ENCODE data around the gene CAPN13. TPM values are rescaled to one million over a fixed set of nuclear protein-coding genes. Genes with fewer than 3 reads are reported as not detected.

Gene CAPN13, protein sequence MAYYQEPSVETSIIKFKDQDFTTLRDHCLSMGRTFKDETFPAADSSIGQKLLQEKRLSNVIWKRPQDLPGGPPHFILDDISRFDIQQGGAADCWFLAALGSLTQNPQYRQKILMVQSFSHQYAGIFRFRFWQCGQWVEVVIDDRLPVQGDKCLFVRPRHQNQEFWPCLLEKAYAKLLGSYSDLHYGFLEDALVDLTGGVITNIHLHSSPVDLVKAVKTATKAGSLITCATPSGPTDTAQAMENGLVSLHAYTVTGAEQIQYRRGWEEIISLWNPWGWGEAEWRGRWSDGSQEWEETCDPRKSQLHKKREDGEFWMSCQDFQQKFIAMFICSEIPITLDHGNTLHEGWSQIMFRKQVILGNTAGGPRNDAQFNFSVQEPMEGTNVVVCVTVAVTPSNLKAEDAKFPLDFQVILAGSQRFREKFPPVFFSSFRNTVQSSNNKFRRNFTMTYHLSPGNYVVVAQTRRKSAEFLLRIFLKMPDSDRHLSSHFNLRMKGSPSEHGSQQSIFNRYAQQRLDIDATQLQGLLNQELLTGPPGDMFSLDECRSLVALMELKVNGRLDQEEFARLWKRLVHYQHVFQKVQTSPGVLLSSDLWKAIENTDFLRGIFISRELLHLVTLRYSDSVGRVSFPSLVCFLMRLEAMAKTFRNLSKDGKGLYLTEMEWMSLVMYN
- 10 to 100 TPM; 25.5 to 31.2 TPM for total RNA-seq

GRCh38 chr2:30807249-30807648 is at the start of gene CAPN13:
TSS of gene CAPN13 (minus strand) at chr2:30807446. CDS start at chr2:30787325, 20,121 bp downstream.
- Histone ChIP-seq H3K27ac (peak within 1 kb of the TSS; percentile 33), H3K9ac (ENCODE audit: low read depth in 2 of 2, low read length in 2 of 2) (peak within 1 kb of the TSS in 1 of 2 donors; percentile 77), H3K27me3 (no peaks in the 10 kb centered on the region), H3K4me1 (no peaks in the 10 kb centered on the region), H3K36me3 (no peaks in the 10 kb centered on the region), H3K9me3 (no peaks in the 10 kb centered on the region), H3K4me3 (peak within 1 kb of the TSS; percentile 10)
- intact Hi-C loops (cut with DNase I), result loop anchor here (5.0 kb wide), 1 partner anchor 60 kb away; no protein-coding TSS in a partner anchor
- DNase-seq, result peak; percentile 81
- no peak for TF ChIP-seq CTCF (IDR thresholded peaks at IDR 0.05)

DNA sequence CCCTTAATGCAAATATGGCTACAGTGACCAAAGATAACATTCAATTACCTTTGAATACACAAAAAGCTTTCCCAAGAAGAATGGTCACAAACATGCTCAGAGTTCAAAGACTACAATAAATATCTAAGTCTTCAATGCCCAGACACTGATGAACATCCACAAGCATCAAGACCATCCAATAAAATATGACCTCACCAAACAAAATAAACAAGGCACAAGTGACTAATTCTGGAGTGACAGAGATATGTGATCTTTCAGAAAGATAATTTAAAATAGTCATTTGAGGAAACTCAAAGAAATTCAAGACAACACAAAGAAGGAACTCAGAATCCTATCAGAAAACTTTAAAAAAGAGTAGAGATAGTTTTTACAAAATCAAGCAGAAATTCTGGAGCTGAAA is 40.6 kb upstream of the CAPN13 start:
- no peaks in the 10 kb centered on the region for H3K9me3 ChIP-seq
- H3K27me3 ChIP-seq, result no peaks in the 10 kb centered on the region
- H3K9ac ChIP-seq (ENCODE audit: low read depth in 2 of 2, low read length in 2 of 2), result no peak overlapping the region
- H3K36me3 ChIP-seq, result no peaks in the 10 kb centered on the region
- DNase-seq, result no peak
- TF ChIP-seq CTCF (IDR thresholded peaks at IDR 0.05), result no peak
- H3K4me1 ChIP-seq, result no peaks in the 10 kb centered on the region
- intact Hi-C loops (cut with DNase I), result no loop called here
- H3K27ac ChIP-seq, result no peak overlapping the region
- no peak overlapping the region for H3K4me3 ChIP-seq

- Histone ChIP-seq H3K9me3 (no peaks in the 10 kb centered on the region), H3K4me3 (no peak overlapping the region), H3K9ac (ENCODE audit: low read depth in 2 of 2, low read length in 2 of 2) (no peak overlapping the region), H3K4me1 (no peaks in the 10 kb centered on the region), H3K27ac (no peak overlapping the region), H3K36me3 (no peaks in the 10 kb centered on the region), H3K27me3 (no peaks in the 10 kb centered on the region)
- TF ChIP-seq CTCF (IDR thresholded peaks at IDR 0.05), result no peak
- intact Hi-C loops (cut with DNase I), result no loop called here
- no peak for DNase-seq
Observed at GRCh38 chr2:30847329-30847728, 40.1 kb upstream of the CAPN13 start.

DNA sequence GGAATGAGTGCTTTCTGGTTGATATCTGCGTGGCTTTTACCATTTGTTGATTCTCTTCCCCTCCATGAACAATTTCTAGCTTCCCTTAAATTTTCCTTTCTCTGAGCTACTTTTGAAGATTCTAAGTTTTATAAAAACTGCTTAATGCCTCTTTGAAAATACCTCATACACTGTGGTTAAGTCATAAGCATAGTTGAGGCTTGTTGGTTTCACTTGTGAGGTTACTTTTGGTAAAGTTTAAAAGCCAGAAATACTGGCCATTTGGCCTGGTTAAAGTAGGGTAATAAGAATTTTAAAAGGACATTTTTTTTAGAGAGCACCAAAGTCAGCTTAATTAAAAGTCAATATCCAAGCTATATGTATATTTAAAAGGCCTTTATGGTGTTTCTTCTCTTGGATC is 21.3 kb upstream of the CAPN13 start:
- no peaks in the 10 kb centered on the region for H3K27me3 ChIP-seq
- H3K27ac ChIP-seq, result no peak overlapping the region
- no peak overlapping the region for H3K9ac ChIP-seq (ENCODE audit: low read depth in 2 of 2, low read length in 2 of 2)
- no peaks in the 10 kb centered on the region for H3K36me3 ChIP-seq
- intact Hi-C loops (cut with DNase I), result no loop called here
- H3K9me3 ChIP-seq, result no peaks in the 10 kb centered on the region
- no peak overlapping the region for H3K4me3 ChIP-seq
- H3K4me1 ChIP-seq, result no peaks in the 10 kb centered on the region
- no peak for TF ChIP-seq CTCF (IDR thresholded peaks at IDR 0.05)
- DNase-seq, result no peak

- Histone ChIP-seq H3K27me3 (no peaks in the 10 kb centered on the region), H3K4me1 (no peaks in the 10 kb centered on the region), H3K27ac (no peak overlapping the region), H3K9me3 (no peaks in the 10 kb centered on the region), H3K9ac (ENCODE audit: low read depth in 2 of 2, low read length in 2 of 2) (no peak overlapping the region), H3K36me3 (no peaks in the 10 kb centered on the region), H3K4me3 (no peak overlapping the region)
- TF ChIP-seq CTCF (IDR thresholded peaks at IDR 0.05), result no peak
- intact Hi-C loops (cut with DNase I), result no loop called here
- DNase-seq, result no peak
Observed at GRCh38 chr2:30826916-30827315, 19.7 kb upstream of the CAPN13 start.
